Activated T-cell treated with anti-CD3 and anti-CD28 coated beads for 48 hours (primary cell): ENCODE measurements around the gene NIT2.

Source experiments
- DNase-seq: peaks from one replicate; pipeline ENCODE4 v3.0.0-alpha.2; 2020; ENCODE audit warnings: low read depth

The NIT2 gene

DNA sequence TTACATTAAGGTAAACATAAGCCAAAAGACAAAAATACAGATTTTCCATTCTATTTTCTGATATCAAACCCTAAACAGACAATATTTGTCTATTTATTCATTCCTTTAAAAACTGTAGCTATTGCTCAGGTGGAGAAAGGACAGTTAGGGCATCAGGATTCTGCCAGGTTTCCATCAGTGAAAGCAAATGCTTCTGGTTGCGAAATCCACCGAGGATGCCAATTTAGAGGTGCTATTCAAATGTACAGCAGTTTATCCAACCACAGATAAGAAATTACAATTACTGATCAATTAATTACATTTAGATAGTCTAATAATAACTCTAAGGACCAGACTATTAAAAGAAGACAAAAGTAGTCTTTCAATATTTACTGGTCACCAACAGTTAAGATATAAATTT is 62.4 kb downstream of the NIT2 start:
- no peak for DNase-seq

DNA sequence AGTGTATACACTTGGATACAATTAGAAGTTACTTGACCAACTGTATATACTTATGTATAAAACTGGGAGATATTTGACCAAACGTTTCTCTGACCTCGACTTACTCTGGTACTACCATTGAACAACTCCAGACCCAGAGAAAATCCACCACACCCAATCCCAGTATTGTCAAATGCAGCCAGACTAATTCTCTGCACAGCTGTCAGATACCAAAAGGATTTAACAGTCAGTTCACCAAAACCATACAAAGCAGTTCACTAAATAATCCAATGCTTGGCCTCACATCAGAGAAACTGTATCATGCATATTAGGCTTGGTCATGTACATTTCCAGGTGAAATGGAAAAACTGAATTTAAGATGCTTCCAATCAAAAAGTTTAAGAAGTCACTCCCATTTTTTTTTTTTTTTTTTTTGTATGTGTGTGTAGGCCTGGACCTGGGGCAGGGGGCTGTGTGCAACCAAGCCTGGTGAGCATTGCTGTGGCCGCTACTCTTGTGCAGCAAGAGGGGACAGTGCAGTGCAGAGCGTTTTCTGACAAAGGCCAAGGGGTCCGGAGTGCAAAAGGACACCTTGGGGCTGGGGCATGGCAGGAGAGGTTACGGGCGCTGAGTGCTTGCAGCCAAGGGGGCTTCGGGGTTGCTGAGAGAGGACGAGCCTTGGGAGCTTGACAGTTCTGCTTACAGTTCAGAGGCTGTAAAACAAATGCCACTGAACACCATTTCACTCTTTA is 64.9 kb downstream of the NIT2 start:
- DNase-seq: no peak

DNA sequence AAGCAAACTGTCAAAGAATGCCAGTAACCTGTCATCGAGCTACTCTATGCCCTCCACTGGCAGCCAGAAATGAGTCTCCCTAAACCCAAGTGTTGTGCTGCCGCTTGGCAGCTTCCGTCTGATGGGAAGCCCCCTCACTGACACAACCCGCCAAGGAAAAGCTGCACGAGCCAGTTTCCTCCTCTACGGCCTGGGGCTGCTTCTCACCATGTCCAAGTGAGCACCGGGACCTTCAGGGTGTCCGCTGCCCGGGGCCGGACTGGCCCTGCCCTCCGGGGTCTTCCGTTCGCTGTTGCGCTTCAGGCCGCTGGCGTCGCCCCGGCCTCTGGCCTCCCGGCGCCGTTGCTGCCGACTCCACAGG is 65.8 kb downstream of the NIT2 start:
- peak; percentile 23 for DNase-seq

DNA sequence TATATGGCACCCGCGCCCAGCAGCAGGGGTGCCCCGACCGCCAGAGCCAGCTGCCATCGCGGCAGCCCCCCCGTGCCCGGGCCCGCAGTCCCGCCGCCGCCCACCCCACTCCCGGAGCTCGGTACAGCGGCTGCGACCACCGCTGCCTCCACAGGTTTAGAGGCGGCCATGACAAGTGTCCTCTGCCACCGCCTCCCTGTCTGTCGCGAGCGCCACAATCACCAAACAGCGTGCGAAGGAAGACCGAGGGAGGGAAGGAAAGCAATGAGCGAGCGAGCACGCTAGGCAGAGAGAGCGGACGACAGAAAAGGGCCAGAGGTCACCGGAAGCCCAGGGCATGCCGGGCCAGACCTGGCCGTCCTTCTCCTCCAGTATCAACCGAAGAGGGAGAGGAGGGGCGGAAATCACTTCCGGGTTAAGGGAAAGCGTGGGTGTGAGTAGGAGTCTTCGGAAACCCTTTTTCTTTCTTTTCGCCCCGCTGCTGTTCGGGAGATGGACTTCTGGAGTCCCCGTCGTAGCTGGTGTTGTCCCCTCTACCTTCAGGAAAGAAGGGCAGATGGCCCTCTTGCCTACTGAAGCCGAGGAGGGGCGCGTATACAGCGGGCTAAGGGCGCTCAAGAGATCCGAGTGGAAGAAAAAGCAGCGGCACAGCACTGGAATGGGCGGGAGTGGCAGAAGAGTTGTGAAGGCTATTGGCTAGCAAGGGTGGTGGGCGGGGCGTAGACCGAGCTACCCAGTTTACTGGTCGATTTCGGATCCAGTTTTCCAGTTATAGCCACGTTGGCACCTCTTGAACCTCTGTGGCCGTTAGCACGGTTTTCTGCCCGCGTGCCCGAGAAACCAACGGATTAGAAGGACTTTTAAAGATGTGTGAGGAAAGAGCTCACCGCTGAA is 66.5 kb downstream of the NIT2 start, which contains the start of the genes LNP1 and TOMM70:
Gene LNP1, plus strand, starts transcription at position 760 of the 894 bp plus-strand sequence. CDS start 28,191 bp downstream, outside the sequence.
Gene TOMM70, minus strand, starts transcription at position 310 of the 894 bp plus-strand sequence. Its CDS starts 140 bp downstream, at position 170.
- DNase-seq: peak; percentile 91

DNA sequence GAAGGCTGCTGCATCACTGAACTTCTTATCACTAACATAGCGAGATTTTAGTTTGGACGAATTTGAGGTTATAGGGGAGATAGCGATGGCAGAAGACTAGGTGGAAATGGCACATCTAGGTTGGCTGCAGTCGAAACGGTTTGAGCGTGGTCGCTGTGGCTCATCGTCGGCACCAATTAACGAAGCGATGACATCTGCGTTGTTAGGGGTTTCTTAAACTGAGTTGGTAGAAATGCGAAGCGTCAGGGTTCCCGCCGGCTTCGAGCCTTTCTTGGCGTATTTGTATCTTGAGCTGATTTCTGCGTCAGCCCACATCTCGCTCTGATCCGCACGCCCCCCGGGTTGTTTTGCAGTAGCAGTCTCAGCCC is 67.1 kb downstream of the NIT2 start:
- DNase-seq: peak; percentile 45

DNA sequence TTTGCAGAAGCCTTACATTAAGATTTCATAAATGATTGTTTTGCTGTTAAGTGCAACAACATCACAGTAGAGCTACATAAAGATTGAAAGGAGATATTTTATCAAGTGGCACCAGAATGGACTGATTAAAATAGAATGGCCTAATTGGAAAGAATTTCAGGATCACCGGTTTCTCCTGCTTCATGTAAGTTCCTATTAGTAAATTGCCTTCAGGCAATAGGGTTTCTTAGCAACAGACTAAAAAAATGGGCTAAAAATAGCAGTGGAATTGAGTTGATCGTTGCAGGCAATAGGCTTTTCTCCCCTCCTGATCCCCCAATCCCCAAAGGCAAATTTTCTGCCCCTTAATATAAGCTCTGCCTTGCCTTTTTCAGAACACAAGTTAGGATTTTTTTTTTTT is 67.7 kb downstream of the NIT2 start:
- DNase-seq: no peak

DNA sequence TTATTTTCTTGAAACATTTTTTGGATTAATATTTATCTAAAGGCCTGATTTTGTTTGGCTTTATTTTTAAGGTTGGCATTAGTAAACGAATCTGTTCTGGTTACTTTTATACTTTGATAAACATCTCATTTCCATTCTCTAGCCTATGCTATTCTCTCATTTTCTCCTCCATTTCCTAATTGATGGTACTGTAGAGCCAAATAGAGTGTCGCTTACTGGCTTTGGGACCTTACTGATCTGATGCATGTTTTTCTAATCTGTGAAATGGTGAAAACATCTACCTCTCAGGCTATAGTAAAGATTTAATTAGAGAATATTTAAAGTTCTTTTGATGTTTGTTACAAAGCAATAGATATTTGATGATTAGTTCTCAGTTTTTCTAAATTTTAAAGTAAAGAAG is 68.3 kb downstream of the NIT2 start:
- no peak for DNase-seq

DNA sequence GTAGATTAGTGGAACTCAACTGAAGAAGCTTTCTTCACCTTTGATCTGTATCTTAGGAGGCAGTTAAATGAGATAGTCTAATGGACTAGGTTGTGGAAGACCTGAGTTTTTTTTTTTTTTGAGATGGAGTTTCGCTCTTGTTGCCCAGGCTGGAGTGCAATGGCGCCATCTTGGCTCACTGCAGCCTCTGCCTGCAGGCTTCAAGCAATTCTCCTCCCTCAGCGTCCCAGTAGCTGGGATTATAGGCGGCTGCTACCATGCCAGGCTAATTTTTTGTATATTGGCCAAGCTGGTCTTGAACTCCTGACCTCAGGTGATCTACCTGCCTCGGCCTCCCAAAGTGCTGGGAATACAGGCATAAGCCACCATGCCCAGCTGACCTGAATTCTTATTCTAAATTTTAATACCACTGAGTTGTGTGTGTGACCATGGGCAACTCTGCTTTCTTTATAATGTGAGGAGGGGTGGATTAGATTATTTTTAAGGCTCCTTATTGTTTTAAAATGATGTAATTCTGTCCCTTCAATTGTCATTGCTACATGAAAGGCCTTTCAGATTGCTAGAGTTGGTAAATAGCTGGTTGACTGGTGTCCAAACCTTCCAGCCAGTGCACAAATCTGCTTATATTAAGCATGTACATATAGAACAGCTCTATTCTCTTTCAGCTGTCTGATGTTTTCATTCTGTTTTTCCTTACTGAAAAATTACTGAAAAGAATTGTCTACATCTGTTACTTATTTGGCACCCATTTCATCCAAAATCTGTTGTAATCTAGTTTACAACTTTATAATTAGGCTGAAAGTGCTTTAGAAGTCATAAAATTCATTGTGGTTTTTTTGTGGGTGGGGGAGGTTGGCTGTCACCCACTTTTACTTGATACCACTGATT is 69.0 kb downstream of the NIT2 start:
- no peak for DNase-seq

DNA sequence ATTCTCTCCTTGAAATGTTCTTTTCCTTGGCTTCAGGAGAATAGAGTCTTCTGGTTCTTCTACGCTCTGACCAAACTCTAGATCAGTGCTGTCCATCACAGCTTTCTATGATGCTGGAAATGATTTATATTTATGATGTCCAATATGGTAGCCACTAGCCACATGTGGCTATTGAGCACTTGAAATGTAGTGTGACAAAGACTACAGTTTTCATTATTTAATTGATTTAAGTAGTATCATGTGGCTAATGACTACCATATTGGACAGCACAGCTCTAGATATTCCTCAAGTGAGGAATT is 69.6 kb downstream of the NIT2 start:
- no peak for DNase-seq

DNA sequence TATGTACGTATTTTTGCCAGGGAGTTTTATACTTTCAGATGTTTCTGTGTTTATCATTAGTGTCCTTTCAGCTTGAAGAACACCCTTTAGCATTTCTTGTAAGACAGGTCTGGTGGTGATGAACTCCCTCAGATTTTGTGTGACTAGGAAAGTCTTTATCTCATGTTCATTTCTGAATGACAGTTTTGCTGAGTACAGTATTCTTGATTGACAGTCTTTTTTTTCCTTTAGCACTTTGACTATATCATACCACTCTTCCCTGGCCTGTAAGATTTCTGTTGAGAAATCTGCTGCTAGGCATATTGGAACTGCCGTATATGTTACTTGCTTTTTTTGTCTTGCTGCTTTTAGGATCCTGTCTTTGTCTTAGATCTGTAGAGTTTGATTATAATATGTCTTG is 72.6 kb downstream of the NIT2 start:
- DNase-seq: no peak

DNA sequence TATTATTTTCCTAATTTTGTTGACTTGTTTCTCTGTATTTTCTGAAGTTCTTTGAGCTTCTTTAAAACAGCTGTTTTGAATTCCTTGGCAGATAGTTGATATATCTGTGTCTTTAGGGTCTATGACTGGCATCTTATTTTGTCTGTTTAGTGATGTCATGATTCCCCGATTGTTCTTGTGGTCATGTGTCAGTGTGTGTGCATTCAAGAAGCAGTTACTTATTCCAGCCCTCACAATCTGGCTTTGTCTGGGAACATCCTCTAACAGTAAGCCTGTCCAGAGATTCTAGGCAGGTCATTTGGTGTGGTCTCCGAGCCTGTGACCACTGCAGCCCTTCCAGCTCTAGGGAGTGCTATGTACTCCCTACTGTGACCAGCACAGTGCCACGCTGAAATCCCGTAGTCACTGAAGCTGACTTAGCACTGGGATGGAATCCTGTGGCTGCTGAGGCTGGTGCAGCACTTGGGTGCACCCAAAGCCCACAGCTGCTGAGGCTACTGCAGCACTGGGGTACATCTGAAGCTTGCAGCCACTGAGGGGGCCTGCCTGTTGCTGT is 73.5 kb downstream of the NIT2 start:
- no peak for DNase-seq
